Measurements from ENCODE around the gene KIAA0232.

GRCh38 chr4:6733358-6734164, 49.0 kb upstream of the KIAA0232 start:
- TF ChIP-seq CTCF (IDR thresholded peaks at IDR 0.05; ENCODE audit: borderline replicate concordance, extremely low read depth, low read length, poor library complexity, severe bottlenecking) (no peak), EZH2 (IDR thresholded peaks at IDR 0.05; ENCODE audit: borderline replicate concordance, low read depth, low read length, severe bottlenecking) (no peak)
